ENCODE data around the gene WHAMM. TPM values are rescaled to one million over a fixed set of nuclear protein-coding genes. Genes with fewer than 3 reads are reported as not detected.

Gene WHAMM
- total RNA-seq, 2 experiments from 2014 or later, result 8.6 to 13.6 TPM

DNA sequence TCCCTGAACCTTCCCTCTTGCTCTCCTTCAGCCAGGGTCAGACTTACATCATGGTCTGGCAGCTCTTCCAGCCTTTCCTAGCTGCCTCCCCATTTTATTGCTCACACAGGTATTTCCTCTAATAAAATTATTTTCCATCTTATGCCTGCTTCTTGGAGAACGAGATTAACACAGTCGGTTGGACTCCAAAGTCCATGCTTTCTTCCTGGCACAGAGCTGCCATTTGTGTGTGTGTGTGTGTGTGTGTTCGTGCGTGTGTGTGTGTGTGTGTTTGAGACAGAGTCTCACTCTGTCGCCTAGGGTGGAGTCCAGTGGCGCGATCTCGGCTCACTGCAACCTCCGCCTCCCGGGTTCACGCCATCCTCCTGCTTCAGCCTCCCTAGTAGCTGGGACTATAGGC is 19.1 kb upstream of the WHAMM start:
- CTCF ChIA-PET (ENCODE audit: unreplicated experiment), result no interaction called here
- Histone ChIP-seq H3K79me2 (ENCODE audit: insufficient read depth, low read depth, low read length) (no peaks in the 10 kb centered on the region), H3K4me1 (ENCODE audit: insufficient read depth, low read length, poor library complexity, severe bottlenecking) (no peaks in the 10 kb centered on the region), H4K20me1 (ENCODE audit: insufficient read depth, low read length) (no peaks in the 10 kb centered on the region), H3K4me2 (ENCODE audit: low read length) (no peak overlapping the region), H3K36me3 (ENCODE audit: insufficient read depth, low read length) (no peaks in the 10 kb centered on the region), H3K4me3 (ENCODE audit: low read depth, low read length, poor library complexity, severe bottlenecking) (no peak overlapping the region), H3K9me3 (ENCODE audit: low read length) (no peaks in the 10 kb centered on the region), H2AFZ (ENCODE audit: low read length) (no peak overlapping the region), H3K27ac (ENCODE audit: low read depth, low read length, poor library complexity, severe bottlenecking) (no peak overlapping the region), H3K9me2 (ENCODE audit: insufficient read depth, low read length) (no peaks in the 10 kb centered on the region)
- BruUV-seq (replicated peaks), result no TSS peak
- POLR2A ChIA-PET, result no interaction called here
- TF ChIP-seq, protein P1, sequence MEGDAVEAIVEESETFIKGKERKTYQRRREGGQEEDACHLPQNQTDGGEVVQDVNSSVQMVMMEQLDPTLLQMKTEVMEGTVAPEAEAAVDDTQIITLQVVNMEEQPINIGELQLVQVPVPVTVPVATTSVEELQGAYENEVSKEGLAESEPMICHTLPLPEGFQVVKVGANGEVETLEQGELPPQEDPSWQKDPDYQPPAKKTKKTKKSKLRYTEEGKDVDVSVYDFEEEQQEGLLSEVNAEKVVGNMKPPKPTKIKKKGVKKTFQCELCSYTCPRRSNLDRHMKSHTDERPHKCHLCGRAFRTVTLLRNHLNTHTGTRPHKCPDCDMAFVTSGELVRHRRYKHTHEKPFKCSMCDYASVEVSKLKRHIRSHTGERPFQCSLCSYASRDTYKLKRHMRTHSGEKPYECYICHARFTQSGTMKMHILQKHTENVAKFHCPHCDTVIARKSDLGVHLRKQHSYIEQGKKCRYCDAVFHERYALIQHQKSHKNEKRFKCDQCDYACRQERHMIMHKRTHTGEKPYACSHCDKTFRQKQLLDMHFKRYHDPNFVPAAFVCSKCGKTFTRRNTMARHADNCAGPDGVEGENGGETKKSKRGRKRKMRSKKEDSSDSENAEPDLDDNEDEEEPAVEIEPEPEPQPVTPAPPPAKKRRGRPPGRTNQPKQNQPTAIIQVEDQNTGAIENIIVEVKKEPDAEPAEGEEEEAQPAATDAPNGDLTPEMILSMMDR (conservative IDR thresholded peaks at IDR 0.05; ENCODE audit: low read length), result no peak
- TF ChIP-seq EZH2phosphoT487 (IDR thresholded peaks at IDR 0.05; ENCODE audit: borderline replicate concordance, low read depth, low read length), result no peak
- no peak for DNase-seq (ENCODE audit: low spot score)
- intact Hi-C loops (cut with micrococcal nuclease; ENCODE audit: unreplicated experiment), result no loop called here

DNA sequence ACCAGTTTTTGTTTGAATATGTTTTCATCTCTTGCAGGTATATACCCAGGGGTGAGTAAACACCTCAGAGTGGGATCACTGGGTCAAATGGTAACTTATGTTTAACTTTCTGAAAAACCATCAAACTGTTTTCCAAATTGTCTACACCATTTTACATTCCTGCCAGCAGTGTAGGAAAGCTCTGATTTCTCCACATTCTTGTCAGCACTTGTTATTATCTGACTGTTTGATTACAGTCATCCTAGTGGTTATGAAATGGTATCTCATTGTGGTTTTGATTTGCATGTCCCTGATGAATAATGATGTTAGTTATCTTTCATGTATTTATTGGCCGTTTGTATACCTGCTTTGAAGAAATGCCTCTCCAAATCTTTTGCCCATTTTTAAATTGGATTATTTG is 17.4 kb upstream of the WHAMM start:
- no peaks in the 10 kb centered on the region for H3K36me3 ChIP-seq (ENCODE audit: insufficient read depth, low read length)
- H3K4me1 ChIP-seq (ENCODE audit: insufficient read depth, low read length, poor library complexity, severe bottlenecking), result no peaks in the 10 kb centered on the region
- H3K79me2 ChIP-seq (ENCODE audit: insufficient read depth, low read depth, low read length), result no peaks in the 10 kb centered on the region
- TF ChIP-seq EZH2phosphoT487 (IDR thresholded peaks at IDR 0.05; ENCODE audit: borderline replicate concordance, low read depth, low read length), result no peak
- TF ChIP-seq, protein P1 (conservative IDR thresholded peaks at IDR 0.05; ENCODE audit: low read length), result no peak
- H3K4me2 ChIP-seq (ENCODE audit: low read length), result no peak overlapping the region
- no peaks in the 10 kb centered on the region for H4K20me1 ChIP-seq (ENCODE audit: insufficient read depth, low read length)
- no TSS peak for BruUV-seq (replicated peaks)
- no peaks in the 10 kb centered on the region for H3K9me3 ChIP-seq (ENCODE audit: low read length)
- no peak overlapping the region for H2AFZ ChIP-seq (ENCODE audit: low read length)
- no peaks in the 10 kb centered on the region for H3K9me2 ChIP-seq (ENCODE audit: insufficient read depth, low read length)
- no peak for DNase-seq (ENCODE audit: low spot score)
- no peak overlapping the region for H3K27ac ChIP-seq (ENCODE audit: low read depth, low read length, poor library complexity, severe bottlenecking)
- H3K4me3 ChIP-seq (ENCODE audit: low read depth, low read length, poor library complexity, severe bottlenecking), result no peak overlapping the region
- intact Hi-C loops (cut with micrococcal nuclease; ENCODE audit: unreplicated experiment), result no loop called here
- ChIA-PET POLR2A (no interaction called here), CTCF (ENCODE audit: unreplicated experiment) (no interaction called here)

DNA sequence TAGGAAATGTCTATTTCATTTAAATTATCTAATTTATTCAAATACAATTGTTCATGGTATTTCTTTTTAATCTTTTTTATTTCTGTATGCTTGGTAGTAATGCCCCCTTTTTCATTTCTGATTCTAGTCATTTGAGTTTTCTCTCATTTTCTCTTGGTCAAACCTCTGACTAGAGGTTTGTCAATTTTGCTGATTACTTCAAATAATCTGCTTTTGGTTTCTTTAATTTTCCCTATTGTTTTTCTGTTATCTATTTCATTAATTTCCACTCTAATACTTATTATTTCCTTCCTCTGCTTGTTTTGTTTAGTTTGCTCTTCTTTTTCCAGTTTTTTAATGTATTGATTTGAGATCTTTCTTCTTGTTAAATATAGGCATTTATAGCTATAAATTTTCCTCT is 15.7 kb upstream of the WHAMM start:
- Histone ChIP-seq H3K9me3 (ENCODE audit: low read length) (no peaks in the 10 kb centered on the region), H3K27ac (ENCODE audit: low read depth, low read length, poor library complexity, severe bottlenecking) (no peak overlapping the region), H3K4me3 (ENCODE audit: low read depth, low read length, poor library complexity, severe bottlenecking) (no peak overlapping the region), H2AFZ (ENCODE audit: low read length) (no peak overlapping the region), H3K36me3 (ENCODE audit: insufficient read depth, low read length) (no peaks in the 10 kb centered on the region), H3K9me2 (ENCODE audit: insufficient read depth, low read length) (no peaks in the 10 kb centered on the region), H3K4me1 (ENCODE audit: insufficient read depth, low read length, poor library complexity, severe bottlenecking) (no peaks in the 10 kb centered on the region), H3K79me2 (ENCODE audit: insufficient read depth, low read depth, low read length) (no peaks in the 10 kb centered on the region), H3K4me2 (ENCODE audit: low read length) (no peak overlapping the region), H4K20me1 (ENCODE audit: insufficient read depth, low read length) (no peaks in the 10 kb centered on the region)
- no peak for DNase-seq (ENCODE audit: low spot score)
- CTCF ChIA-PET (ENCODE audit: unreplicated experiment), result no interaction called here
- TF ChIP-seq, protein P1 (conservative IDR thresholded peaks at IDR 0.05; ENCODE audit: low read length), result no peak
- TF ChIP-seq EZH2phosphoT487 (IDR thresholded peaks at IDR 0.05; ENCODE audit: borderline replicate concordance, low read depth, low read length), result no peak
- no TSS peak for BruUV-seq (replicated peaks)
- intact Hi-C loops (cut with micrococcal nuclease; ENCODE audit: unreplicated experiment), result no loop called here
- POLR2A ChIA-PET, result no interaction called here
